AG09319 (cell line): ENCODE measurements around the gene TFCP2L1.

Source experiments
- DNase-seq: peaks from one replicate; pipeline ENCODE4 v3.0.0-alpha.2; 2010; ENCODE audit warnings: low read depth; ENCODE audit errors: extremely low read depth
- TF ChIP-seq, protein P1 (sequence below): IDR thresholded peaks from 2 replicates; pipeline ENCODE4 v1.5.1; 2011; ENCODE audit warnings: low read depth, mild to moderate bottlenecking, inconsistent platforms, low read length, moderate library complexity

Gene TFCP2L1

DNA sequence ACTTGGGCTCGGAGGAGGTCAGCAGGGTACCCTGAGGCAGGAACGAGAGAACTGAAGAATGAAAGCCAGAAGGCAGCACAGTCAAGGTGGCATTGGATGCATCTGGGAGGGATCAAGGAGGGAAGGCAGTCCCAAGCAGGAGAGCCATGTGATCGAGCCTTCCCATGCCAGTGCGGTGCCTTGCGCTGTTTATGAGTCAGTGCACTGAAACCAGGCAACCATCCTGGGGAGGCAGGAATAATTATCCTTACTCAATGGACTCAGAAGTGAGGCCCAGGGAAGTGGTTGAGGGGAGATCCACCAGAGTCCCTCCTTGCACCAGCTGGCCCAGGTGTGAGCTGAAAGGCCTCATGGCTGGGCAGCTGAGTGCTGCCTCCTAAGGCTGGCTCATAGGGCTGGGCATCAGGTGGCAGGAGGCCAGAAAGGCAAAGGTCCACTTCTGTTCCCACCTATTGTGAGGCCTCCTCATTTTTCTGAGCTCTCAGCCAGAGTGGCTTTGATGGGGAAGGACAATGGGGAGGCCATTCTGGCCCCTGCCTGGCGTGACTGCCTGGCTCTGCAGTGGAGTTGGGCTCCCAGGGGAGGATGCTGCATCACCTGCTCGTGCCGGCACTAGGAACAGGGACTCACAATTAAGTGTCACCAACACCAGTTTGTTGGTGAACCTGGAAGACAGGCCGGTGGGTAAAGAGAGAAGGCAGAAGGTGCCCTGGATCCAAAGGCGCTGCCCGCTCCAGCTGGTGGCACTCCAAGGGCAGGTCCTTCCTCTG, 82.3 kb downstream of the TFCP2L1 start:
- TF ChIP-seq, protein P1, sequence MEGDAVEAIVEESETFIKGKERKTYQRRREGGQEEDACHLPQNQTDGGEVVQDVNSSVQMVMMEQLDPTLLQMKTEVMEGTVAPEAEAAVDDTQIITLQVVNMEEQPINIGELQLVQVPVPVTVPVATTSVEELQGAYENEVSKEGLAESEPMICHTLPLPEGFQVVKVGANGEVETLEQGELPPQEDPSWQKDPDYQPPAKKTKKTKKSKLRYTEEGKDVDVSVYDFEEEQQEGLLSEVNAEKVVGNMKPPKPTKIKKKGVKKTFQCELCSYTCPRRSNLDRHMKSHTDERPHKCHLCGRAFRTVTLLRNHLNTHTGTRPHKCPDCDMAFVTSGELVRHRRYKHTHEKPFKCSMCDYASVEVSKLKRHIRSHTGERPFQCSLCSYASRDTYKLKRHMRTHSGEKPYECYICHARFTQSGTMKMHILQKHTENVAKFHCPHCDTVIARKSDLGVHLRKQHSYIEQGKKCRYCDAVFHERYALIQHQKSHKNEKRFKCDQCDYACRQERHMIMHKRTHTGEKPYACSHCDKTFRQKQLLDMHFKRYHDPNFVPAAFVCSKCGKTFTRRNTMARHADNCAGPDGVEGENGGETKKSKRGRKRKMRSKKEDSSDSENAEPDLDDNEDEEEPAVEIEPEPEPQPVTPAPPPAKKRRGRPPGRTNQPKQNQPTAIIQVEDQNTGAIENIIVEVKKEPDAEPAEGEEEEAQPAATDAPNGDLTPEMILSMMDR = no peak
- no peak for DNase-seq

DNA sequence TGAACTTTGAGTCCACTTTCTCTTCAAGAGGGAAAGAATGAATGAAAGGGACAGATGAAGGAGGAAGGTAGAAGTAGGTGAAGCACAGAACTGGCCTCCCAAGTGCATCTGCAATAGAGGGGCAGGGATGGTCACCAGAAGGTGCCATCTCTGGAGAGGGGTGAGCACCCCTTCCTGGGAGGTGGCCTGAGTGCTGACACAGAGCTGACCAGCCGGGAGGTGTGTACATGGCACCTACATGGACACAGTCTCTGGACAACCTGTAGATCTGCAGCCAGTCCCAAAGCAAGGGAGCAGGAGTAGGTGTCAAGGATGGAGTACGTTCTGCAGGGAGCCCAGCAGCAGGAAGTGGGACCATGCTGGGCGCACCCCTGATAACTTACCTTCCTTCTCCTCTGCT, 83.2 kb downstream of the TFCP2L1 start:
- TF ChIP-seq, protein P1 = no peak
- no peak for DNase-seq

DNA sequence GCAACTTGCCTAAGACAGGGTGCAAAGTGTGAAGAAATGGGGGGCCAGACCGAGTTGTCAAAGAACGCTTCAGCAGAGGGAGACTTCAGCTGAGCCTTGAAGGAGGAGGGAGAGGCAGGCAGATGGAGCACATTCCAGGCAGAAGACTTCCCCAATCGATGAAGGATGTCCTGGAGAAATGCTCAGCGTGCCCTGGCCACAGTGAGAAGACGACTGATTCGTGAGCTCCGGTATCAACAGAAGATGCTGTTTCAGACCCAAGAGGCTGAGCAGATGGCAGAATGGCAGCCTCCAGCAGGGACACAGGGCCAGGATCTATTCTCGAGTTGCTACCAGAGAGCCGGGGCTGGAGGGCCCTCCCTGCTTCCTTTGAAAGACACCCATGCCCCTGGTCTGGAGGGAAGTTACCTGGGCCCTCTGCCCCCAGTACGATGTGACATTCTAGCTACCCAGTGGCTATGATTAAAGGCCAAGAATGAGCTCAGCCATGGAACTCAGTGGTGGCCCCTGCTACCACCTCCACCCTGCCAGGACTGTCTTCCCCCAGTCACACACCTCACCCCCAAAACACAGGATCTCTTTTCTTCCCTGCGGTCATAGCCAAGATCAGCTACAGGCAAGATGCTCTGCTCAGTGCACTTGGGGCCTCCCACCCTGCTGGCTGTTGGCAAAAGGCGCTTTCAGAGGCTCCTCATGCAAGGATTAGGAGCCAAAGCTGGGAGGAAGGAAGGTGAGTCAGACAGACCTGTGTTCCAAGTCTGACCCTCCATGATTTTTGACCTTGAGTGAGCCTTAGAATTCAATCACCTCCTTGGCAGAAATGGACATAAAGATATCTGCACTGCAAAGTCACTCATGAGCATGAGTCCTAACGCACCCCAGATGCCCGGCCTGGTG, 84.3 kb downstream of the TFCP2L1 start:
- TF ChIP-seq, protein P1 = no peak
- no peak for DNase-seq

DNA sequence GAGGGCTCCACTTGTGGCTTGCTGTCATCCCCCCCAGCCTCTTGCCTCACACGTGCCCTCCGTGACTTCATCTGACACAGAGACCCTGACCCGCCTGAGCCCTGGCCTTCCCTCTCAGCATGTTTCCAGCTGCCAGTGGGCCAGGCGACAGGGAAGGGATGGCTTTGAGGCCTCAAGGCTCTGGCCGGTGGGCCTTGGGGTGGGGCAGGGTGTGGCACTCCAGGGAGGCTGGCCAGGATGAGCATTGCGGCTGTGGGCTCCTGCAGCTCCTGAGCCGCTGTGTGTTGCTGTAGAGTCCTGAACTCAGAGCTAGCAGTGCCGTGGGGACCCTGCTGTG, 85.0 kb downstream of the TFCP2L1 start:
- TF ChIP-seq, protein P1 = no peak
- no peak for DNase-seq

DNA sequence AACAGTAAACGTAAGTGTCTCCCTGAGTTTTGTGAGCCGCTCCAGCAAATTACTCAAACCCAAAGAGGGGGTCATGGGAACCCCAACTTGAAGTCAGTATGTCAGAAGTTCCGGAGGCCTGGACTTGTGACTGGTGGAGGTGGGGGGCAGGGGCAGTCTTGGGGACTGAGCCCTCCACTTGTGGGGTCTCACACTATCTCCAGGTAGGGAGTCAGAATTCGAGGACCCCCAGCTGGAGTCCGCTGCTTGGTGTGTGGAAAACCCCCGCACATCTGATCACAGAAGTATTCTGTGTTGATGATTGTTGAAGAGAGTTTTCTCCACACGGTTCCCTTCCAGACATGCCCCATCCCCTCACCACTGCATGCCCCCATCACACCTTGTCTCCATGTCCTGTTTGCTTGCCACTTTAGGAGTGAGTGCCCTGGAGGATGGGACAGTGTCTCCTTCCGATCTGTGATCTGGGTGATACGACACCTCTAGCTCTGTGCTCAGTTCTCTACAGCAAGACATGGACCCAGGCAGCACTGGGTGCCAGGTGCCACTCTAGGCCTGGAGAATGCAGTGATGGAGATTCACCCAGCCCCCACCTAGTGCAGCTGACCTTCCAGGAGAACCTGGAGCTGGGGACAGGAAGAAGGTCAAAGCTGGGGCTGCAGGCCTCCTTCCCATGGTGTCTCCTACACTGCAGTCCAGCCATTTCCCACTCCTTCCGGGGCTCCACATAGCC, 85.6 kb downstream of the TFCP2L1 start:
- TF ChIP-seq, protein P1 = no peak
- DNase-seq = no peak

DNA sequence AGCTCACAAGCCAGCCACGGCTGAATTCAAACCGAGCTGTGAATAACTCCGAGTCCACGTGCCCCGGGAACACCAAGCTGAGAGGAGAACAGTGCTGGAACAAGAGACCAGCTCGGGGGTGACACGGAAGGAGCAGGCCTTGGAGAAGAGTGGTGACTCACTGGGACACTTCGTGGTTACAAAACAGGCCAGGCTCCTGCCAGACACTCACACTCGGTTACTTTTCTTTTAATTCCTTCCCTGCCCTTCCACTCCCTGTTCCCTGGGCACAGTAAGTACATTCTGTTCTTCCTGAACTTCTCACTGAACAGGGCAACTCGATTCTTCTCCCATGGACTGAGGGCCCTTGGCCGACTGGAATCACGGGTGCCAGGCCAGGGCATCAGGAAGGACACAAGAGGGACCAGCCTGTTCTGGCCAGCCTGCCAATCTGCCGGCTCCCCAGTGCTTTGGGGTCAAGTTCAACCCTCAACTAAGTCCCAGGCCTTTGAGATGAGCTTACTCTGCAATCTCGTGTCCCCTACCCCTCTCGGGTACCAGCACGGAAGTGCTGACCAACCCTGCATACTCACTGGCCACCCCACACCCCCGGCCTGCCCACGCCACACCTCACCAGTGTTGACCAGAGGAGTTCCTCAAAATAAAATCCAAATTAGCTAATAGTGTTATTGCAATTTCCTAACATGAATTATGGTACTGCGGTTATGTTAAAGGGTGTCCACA, 87.5 kb downstream of the TFCP2L1 start:
- TF ChIP-seq, protein P1 = no peak
- no peak for DNase-seq
